Mesendoderm (in vitro differentiated cells): Measurements from ENCODE around the gene COL4A4.

Source experiments
- DNase-seq: peaks from one replicate; pipeline ENCODE4 v3.0.0; 2013
- H2AK5ac ChIP-seq: 2 replicates; pipeline ENCODE4 v1.6.1; 2013; ENCODE audit warnings: low read length, inconsistent platforms
- H2BK120ac ChIP-seq: 2 replicates; pipeline ENCODE4 v1.6.1; 2013; ENCODE audit warnings: low read depth, mild to moderate bottlenecking, low read length, moderate library complexity, mixed read lengths
- H2BK15ac ChIP-seq: replicated peaks from 2 replicates; pipeline ENCODE4 v1.6.1; 2013; ENCODE audit warnings: low read depth, mild to moderate bottlenecking, moderate library complexity
- H2BK5ac ChIP-seq: 2 replicates; pipeline ENCODE4 v1.6.1; 2013; ENCODE audit warnings: low read length, inconsistent platforms
- H3K18ac ChIP-seq: 2 replicates; pipeline ENCODE4 v1.6.1; 2013; ENCODE audit warnings: mild to moderate bottlenecking, low read length, mixed read lengths
- H3K23ac ChIP-seq: one replicate; pipeline ENCODE4 v1.6.1; 2013; ENCODE audit warnings: low read length
- H3K27ac ChIP-seq: 2 replicates; pipeline ENCODE4 v1.5.1; 2013; ENCODE audit warnings: low read depth, mild to moderate bottlenecking, inconsistent platforms, low read length, moderate library complexity
- H3K27me3 ChIP-seq: 2 replicates; pipeline ENCODE4 v1.6.1; 2013; ENCODE audit warnings: low read length, control low read depth, mild to moderate bottlenecking, inconsistent platforms; ENCODE audit not compliant: insufficient read depth, poor library complexity
- H3K36me3 ChIP-seq: 2 replicates; pipeline ENCODE4 v1.6.1; 2013; ENCODE audit warnings: low read length, inconsistent platforms; ENCODE audit not compliant: control insufficient read depth, insufficient read depth
- H3K4ac ChIP-seq: one replicate; pipeline ENCODE4 v1.6.1; 2013; ENCODE audit warnings: low read depth, mild to moderate bottlenecking, low read length, moderate library complexity
- H3K4me1 ChIP-seq: 2 replicates; pipeline ENCODE4 v1.6.1; 2013; ENCODE audit warnings: low read depth, low read length, inconsistent platforms; ENCODE audit not compliant: control insufficient read depth
- H3K4me2 ChIP-seq: 2 replicates; pipeline ENCODE4 v1.6.1; 2013; ENCODE audit warnings: low read length
- H3K4me3 ChIP-seq: 2 replicates; pipeline ENCODE4 v1.5.1; 2013; ENCODE audit warnings: mild to moderate bottlenecking, low read length
- H3K56ac ChIP-seq: one replicate; pipeline ENCODE4 v1.6.1; 2013; ENCODE audit warnings: low read length
- H3K79me1 ChIP-seq: 2 replicates; pipeline ENCODE4 v1.6.1; 2013; ENCODE audit warnings: low read length, inconsistent platforms
- H3K79me2 ChIP-seq: 2 replicates; pipeline ENCODE4 v1.6.1; 2013; ENCODE audit warnings: mild to moderate bottlenecking, low read length; ENCODE audit not compliant: control insufficient read depth, insufficient read depth
- H3K9ac ChIP-seq: 2 replicates; pipeline ENCODE4 v1.6.1; 2013; ENCODE audit warnings: low read length, inconsistent platforms
- H4K5ac ChIP-seq: one replicate; pipeline ENCODE4 v1.6.1; 2013; ENCODE audit warnings: low read length
- H4K8ac ChIP-seq: one replicate; pipeline ENCODE4 v1.6.1; 2013; ENCODE audit warnings: low read depth, mild to moderate bottlenecking, control low read depth, low read length, moderate library complexity
- WGBS: extraction: QIAGEN DNeasy Blood & Tissue Kit; methylation state at CpG from one replicate; pipeline ENCODE4 v1.1.7; 2013; ENCODE audit warnings: low lambda C conversion rate, missing lambda C conversion rate; ENCODE audit not compliant: insufficient coverage; ENCODE audit errors: extremely low coverage; 5-methylcytosine and 5-hydroxymethylcytosine counted together

The COL4A4 gene

DNA sequence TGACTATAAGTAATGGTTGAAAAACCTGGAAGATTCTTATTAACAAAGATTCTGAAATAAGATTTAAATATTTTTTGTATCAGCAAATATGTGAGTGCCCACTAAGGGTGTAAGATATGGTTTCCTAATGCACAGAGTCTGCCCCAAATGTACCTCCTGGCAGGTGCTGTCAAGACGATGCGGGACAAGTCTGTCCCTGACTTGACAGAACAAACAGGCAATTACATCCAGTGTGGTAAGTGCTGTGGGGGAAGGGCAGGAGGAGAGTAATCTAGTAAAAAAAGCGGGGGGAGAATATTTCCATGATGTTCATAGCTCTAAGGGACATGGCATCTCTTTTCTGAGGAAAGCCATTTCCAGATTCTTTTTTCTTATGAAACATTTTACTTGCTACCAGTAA, 127.5 kb downstream of the COL4A4 start:
- Histone ChIP-seq H3K4me3 (no peak overlapping the region), H2BK5ac (no peak overlapping the region), H3K18ac (no peak overlapping the region), H3K56ac (no peak overlapping the region), H3K9ac (no peak overlapping the region), H2BK15ac (no peak overlapping the region), H2AK5ac (no peak overlapping the region), H2BK120ac (no peak overlapping the region), H4K5ac (no peak overlapping the region), H3K4me2 (no peak overlapping the region), H3K79me2 (no peaks in the 10 kb centered on the region), H3K4ac (no peak overlapping the region), H3K27me3 (no peaks in the 10 kb centered on the region), H3K79me1 (no peaks in the 10 kb centered on the region), H3K27ac (no peak overlapping the region), H4K8ac (no peak overlapping the region), H3K23ac (no peak overlapping the region), H3K4me1 (no peaks in the 10 kb centered on the region), H3K36me3 (no peaks in the 10 kb centered on the region)
- DNase-seq, result no peak
- no CpG with 5 or more reads among the region's 3 CpGs for WGBS

DNA sequence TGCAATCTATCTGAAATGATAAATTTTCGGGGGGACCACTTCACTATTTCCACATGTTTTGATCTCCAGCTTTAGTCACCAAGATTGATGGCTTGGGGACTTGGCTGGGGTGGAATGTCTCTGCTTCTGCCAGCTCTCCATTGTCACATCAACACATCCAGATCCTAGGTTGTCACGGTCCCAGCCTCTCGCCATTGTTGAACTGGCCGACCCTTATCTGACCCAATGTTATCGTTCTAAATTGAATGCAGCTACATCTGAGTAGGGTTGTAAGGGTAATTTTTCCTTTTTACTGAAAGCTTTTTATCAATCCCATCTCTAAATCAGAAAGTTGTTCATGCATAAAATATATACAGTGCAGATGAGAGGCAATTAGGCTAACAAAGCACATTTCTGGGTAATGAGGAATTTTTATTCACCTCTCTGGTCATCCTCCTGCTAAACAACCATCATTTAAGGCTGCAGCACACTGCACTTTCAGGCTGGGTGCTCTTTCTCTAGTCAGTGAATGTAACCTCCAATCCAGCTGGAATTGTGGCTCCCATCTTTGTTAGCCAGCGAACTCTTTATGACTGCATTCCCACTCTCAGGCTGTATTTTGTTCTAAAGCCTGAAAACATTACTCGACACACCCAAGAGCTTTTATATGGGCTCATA, 128.2 kb downstream of the COL4A4 start:
- H3K4me1 ChIP-seq, result no peaks in the 10 kb centered on the region
- no peak overlapping the region for H2AK5ac ChIP-seq
- H3K18ac ChIP-seq, result no peak overlapping the region
- no peaks in the 10 kb centered on the region for H3K79me1 ChIP-seq
- no peak overlapping the region for H2BK120ac ChIP-seq
- no peak overlapping the region for H4K8ac ChIP-seq
- H2BK5ac ChIP-seq, result no peak overlapping the region
- H3K79me2 ChIP-seq, result no peaks in the 10 kb centered on the region
- H3K4me3 ChIP-seq, result no peak overlapping the region
- H4K5ac ChIP-seq, result no peak overlapping the region
- H3K4ac ChIP-seq, result no peak overlapping the region
- no peak for DNase-seq
- H3K56ac ChIP-seq, result no peak overlapping the region
- no peak overlapping the region for H3K9ac ChIP-seq
- WGBS, result no CpG with 5 or more reads among the region's 7 CpGs
- no peak overlapping the region for H3K4me2 ChIP-seq
- H3K36me3 ChIP-seq, result no peaks in the 10 kb centered on the region
- no peak overlapping the region for H3K23ac ChIP-seq
- no peaks in the 10 kb centered on the region for H3K27me3 ChIP-seq
- no peak overlapping the region for H3K27ac ChIP-seq
- H2BK15ac ChIP-seq, result no peak overlapping the region

DNA sequence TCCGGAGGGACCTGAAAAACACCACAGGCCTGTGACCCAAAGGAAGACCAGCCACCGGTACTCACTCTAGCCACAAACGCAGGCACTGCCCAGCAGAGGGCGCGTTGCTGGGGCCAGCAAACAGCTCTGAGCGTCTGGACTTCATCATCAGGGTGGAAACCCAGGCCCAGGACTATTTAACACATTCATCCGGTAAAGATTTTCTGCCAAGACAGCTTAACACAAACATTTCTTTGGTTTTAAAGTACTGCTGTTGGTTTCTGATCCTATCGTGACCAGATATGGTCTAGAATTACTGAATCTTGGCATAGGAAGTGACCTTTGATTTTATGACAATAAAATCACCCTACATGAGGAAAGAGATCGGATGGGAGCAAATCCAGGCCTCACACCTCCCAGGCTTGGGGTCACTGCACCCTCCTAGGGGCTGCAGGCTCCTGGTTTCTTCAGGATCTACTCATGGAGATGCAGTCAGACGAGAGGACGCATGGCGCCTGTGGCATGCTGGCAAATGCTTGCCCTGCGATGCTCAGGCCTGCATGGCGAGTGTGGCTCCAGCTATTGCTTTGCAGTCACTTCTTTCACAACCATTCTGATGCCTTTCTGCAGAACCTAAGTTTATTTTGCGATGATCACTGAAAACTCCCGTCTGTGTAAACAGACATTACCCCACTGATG, 130.4 kb downstream of the COL4A4 start:
- Histone ChIP-seq H2BK15ac (no peak overlapping the region), H3K9ac (no peak overlapping the region), H4K8ac (no peak overlapping the region), H3K4me2 (no peak overlapping the region), H3K27me3 (no peaks in the 10 kb centered on the region), H2BK5ac (no peak overlapping the region), H3K27ac (no peak overlapping the region), H3K56ac (no peak overlapping the region), H3K36me3 (no peaks in the 10 kb centered on the region), H3K4me3 (no peak overlapping the region), H2AK5ac (no peak overlapping the region), H3K4ac (no peak overlapping the region), H3K79me1 (no peaks in the 10 kb centered on the region), H3K79me2 (no peaks in the 10 kb centered on the region), H3K23ac (no peak overlapping the region), H3K4me1 (no peaks in the 10 kb centered on the region), H3K18ac (no peak overlapping the region), H2BK120ac (no peak overlapping the region), H4K5ac (no peak overlapping the region)
- peak; percentile 80 for DNase-seq
- WGBS, result no CpG with 5 or more reads among the region's 16 CpGs

DNA sequence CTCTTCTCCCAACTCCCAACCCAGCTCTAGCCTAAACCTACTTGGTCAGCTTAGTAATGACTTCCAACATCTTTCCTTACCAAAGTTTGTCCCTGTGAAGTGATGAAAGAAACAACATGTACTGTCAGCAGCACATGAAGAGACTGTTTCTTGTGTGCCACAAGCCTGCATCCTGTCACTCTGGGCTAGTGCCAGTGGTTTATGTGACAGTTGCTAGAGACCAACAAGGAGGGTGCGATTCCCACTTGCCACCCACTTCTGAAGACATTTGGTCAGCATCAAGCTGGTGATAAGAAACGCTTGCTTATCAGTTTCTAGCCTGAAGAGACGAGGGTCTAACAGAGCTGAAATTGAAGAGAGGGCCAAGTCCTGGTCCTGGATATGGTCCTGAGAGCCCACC, 132.6 kb downstream of the COL4A4 start:
- WGBS, result no CpG with 5 or more reads among the region's 3 CpGs
- no peak overlapping the region for H3K9ac ChIP-seq
- H3K79me2 ChIP-seq, result no peaks in the 10 kb centered on the region
- no peak overlapping the region for H2AK5ac ChIP-seq
- H3K79me1 ChIP-seq, result no peaks in the 10 kb centered on the region
- H2BK15ac ChIP-seq, result no peak overlapping the region
- no peak overlapping the region for H4K8ac ChIP-seq
- no peak overlapping the region for H2BK120ac ChIP-seq
- H4K5ac ChIP-seq, result no peak overlapping the region
- peak; percentile 13 for DNase-seq
- H3K27ac ChIP-seq, result no peak overlapping the region
- H3K4me2 ChIP-seq, result no peak overlapping the region
- no peak overlapping the region for H3K23ac ChIP-seq
- no peak overlapping the region for H3K4me3 ChIP-seq
- H3K36me3 ChIP-seq, result no peaks in the 10 kb centered on the region
- no peak overlapping the region for H2BK5ac ChIP-seq
- H3K4me1 ChIP-seq, result no peaks in the 10 kb centered on the region
- H3K27me3 ChIP-seq, result no peaks in the 10 kb centered on the region
- H3K56ac ChIP-seq, result no peak overlapping the region
- H3K4ac ChIP-seq, result no peak overlapping the region
- H3K18ac ChIP-seq, result no peak overlapping the region

DNA sequence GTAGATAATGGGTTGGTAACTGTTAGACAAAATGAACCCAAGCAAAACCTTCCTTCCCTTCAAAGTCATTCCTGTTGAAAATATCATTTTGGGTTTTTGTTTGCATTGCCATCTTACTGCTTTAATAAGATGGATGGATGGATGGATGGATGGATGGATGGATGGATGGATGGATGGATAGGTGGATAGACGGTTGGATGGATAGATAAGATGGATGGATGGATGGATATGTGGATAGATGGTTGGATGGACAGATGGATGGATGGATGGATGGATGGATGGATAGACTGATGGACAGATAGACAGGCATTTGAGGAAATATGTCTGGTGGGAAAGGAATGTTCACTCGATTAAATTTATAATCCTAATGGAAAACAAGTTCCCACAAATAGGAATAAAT, 133.2 kb downstream of the COL4A4 start:
- no peak overlapping the region for H2BK15ac ChIP-seq
- no peaks in the 10 kb centered on the region for H3K79me2 ChIP-seq
- H3K4me2 ChIP-seq, result no peak overlapping the region
- no peak overlapping the region for H3K27ac ChIP-seq
- no peaks in the 10 kb centered on the region for H3K27me3 ChIP-seq
- H3K79me1 ChIP-seq, result no peaks in the 10 kb centered on the region
- H2AK5ac ChIP-seq, result no peak overlapping the region
- H3K4me3 ChIP-seq, result no peak overlapping the region
- H4K5ac ChIP-seq, result no peak overlapping the region
- H3K23ac ChIP-seq, result no peak overlapping the region
- no peaks in the 10 kb centered on the region for H3K4me1 ChIP-seq
- no CpG with 5 or more reads among the region's 2 CpGs for WGBS
- H3K18ac ChIP-seq, result no peak overlapping the region
- H3K9ac ChIP-seq, result no peak overlapping the region
- H2BK120ac ChIP-seq, result no peak overlapping the region
- no peak for DNase-seq
- no peak overlapping the region for H4K8ac ChIP-seq
- no peaks in the 10 kb centered on the region for H3K36me3 ChIP-seq
- H3K56ac ChIP-seq, result no peak overlapping the region
- no peak overlapping the region for H3K4ac ChIP-seq
- H2BK5ac ChIP-seq, result no peak overlapping the region
